Muscle layer of duodenum (tissue), 2 donors: ENCODE results near the gene CD9.

Experiments used
- H3K27ac ChIP-seq: one replicate; pipeline ENCODE4 v1.7.0; 2013; ENCODE audit warnings: mild to moderate bottlenecking, low read length
- H3K27me3 ChIP-seq: one replicate; pipeline ENCODE4 v1.7.0; 2013; ENCODE audit warnings: low read depth, mild to moderate bottlenecking, control low read depth, low read length
- H3K36me3 ChIP-seq, 2 donors: one replicate each; pipeline ENCODE4 v1.7.0; 2013; ENCODE audit warnings: low read length in 2 of 2, control low read depth in 1 of 2, mild to moderate bottlenecking in 1 of 2; ENCODE audit not compliant: insufficient read depth in 2 of 2, control insufficient read depth in 1 of 2
- H3K4me1 ChIP-seq, 2 donors: one replicate each; pipeline ENCODE4 v1.7.0; 2013; ENCODE audit warnings: low read length in 2 of 2, mild to moderate bottlenecking in 2 of 2, control low read depth in 1 of 2, moderate library complexity in 1 of 2; ENCODE audit not compliant: insufficient read depth in 2 of 2, control insufficient read depth in 1 of 2
- H3K4me3 ChIP-seq, 2 donors: one replicate each; pipeline ENCODE4 v1.7.0; 2013; ENCODE audit warnings: low read length in 2 of 2, low read depth in 1 of 2, mild to moderate bottlenecking in 1 of 2
- H3K9me3 ChIP-seq, 2 donors: one replicate each; pipeline ENCODE4 v1.7.0; 2013; ENCODE audit warnings: low read length in 2 of 2, control low read depth in 1 of 2, mild to moderate bottlenecking in 1 of 2; ENCODE audit not compliant: control insufficient read depth in 1 of 2
- donor health status: healthy.

Gene CD9

GRCh38 chr12:6273541-6274230 lies 73.5 kb downstream of the CD9 start:
- Histone ChIP-seq H3K36me3 (no peaks in the 10 kb centered on the region), H3K27me3 (no peaks in the 10 kb centered on the region), H3K4me1 (peaks cover 0 to 4% of the 10 kb centered on the region in 2 donors), H3K4me3 (no peak overlapping the region), H3K9me3 (no peaks in the 10 kb centered on the region), H3K27ac (no peak overlapping the region)

GRCh38 chr12:6274231-6275221 lies 74.3 kb downstream of the CD9 start:
- peaks cover 4 to 11% of the 10 kb centered on the region in 2 donors for H3K4me1 ChIP-seq
- no peak overlapping the region for H3K4me3 ChIP-seq
- H3K27me3 ChIP-seq, result no peaks in the 10 kb centered on the region
- no peaks in the 10 kb centered on the region for H3K9me3 ChIP-seq
- H3K27ac ChIP-seq, result no peak overlapping the region
- H3K36me3 ChIP-seq, result no peaks in the 10 kb centered on the region

- Histone ChIP-seq H3K4me1 (peaks cover 14% of the 10 kb centered on the region in 2 donors), H3K36me3 (no peaks in the 10 kb centered on the region), H3K9me3 (no peaks in the 10 kb centered on the region), H3K4me3 (no peak overlapping the region), H3K27ac (no peak overlapping the region), H3K27me3 (no peaks in the 10 kb centered on the region)
Observed at GRCh38 chr12:6275928-6276887, 76.0 kb downstream of the CD9 start.

GRCh38 chr12:6276956-6277620 lies 76.9 kb downstream of the CD9 start:
- Histone ChIP-seq H3K36me3 (no peaks in the 10 kb centered on the region), H3K4me3 (no peak overlapping the region), H3K27me3 (no peaks in the 10 kb centered on the region), H3K9me3 (no peaks in the 10 kb centered on the region), H3K4me1 (peaks cover 14% of the 10 kb centered on the region in 2 donors), H3K27ac (no peak overlapping the region)

- H3K4me3 ChIP-seq, result peak overlapping the region; percentile 48 to 56
- no peaks in the 10 kb centered on the region for H3K9me3 ChIP-seq
- H3K27ac ChIP-seq, result peak overlapping the region; percentile 63
- H3K27me3 ChIP-seq, result no peaks in the 10 kb centered on the region
- H3K4me1 ChIP-seq, result peaks cover 14% of the 10 kb centered on the region in 2 donors
- no peaks in the 10 kb centered on the region for H3K36me3 ChIP-seq
Observed at GRCh38 chr12:6277982-6278438, 77.8 kb downstream of the CD9 start.

- H3K27me3 ChIP-seq, result no peaks in the 10 kb centered on the region
- peak overlapping the region; percentile 63 for H3K27ac ChIP-seq
- peak overlapping the region; percentile 48 to 56 for H3K4me3 ChIP-seq
- H3K4me1 ChIP-seq, result peaks cover 14% of the 10 kb centered on the region in 2 donors
- H3K9me3 ChIP-seq, result no peaks in the 10 kb centered on the region
- no peaks in the 10 kb centered on the region for H3K36me3 ChIP-seq
Observed at GRCh38 chr12:6278439-6279255, 78.4 kb downstream of the CD9 start.

- no peaks in the 10 kb centered on the region for H3K36me3 ChIP-seq
- peak overlapping the region; percentile 78 for H3K27ac ChIP-seq
- H3K27me3 ChIP-seq, result no peaks in the 10 kb centered on the region
- no peaks in the 10 kb centered on the region for H3K9me3 ChIP-seq
- no peak overlapping the region for H3K4me3 ChIP-seq
- peaks cover 14% of the 10 kb centered on the region in 2 donors for H3K4me1 ChIP-seq
Observed at GRCh38 chr12:6279256-6279628, 79.0 kb downstream of the CD9 start.

GRCh38 chr12:6279631-6280030 lies 79.4 kb downstream of the CD9 start:
- Histone ChIP-seq H3K36me3 (no peaks in the 10 kb centered on the region), H3K4me3 (no peak overlapping the region), H3K9me3 (no peaks in the 10 kb centered on the region), H3K4me1 (peaks cover 14% of the 10 kb centered on the region in 2 donors), H3K27ac (peak overlapping the region; percentile 78), H3K27me3 (no peaks in the 10 kb centered on the region)

- Histone ChIP-seq H3K27me3 (no peaks in the 10 kb centered on the region), H3K4me1 (peaks cover 18% of the 10 kb centered on the region in 2 donors), H3K27ac (peak overlapping the region; percentile 78), H3K36me3 (no peaks in the 10 kb centered on the region), H3K9me3 (no peaks in the 10 kb centered on the region), H3K4me3 (no peak overlapping the region)
Observed at GRCh38 chr12:6280053-6280469, 79.9 kb downstream of the CD9 start.

- Histone ChIP-seq H3K27ac (peak overlapping the region; percentile 78), H3K4me3 (no peak overlapping the region), H3K9me3 (no peaks in the 10 kb centered on the region), H3K36me3 (no peaks in the 10 kb centered on the region), H3K27me3 (no peaks in the 10 kb centered on the region), H3K4me1 (peaks cover 19 to 21% of the 10 kb centered on the region in 2 donors)
Observed at GRCh38 chr12:6280672-6281071, 80.5 kb downstream of the CD9 start.
